ENCODE data around the gene GARRE1. TPM values are rescaled to one million over a fixed set of nuclear protein-coding genes. Genes with fewer than 3 reads are reported as not detected.
A peak's percentile ranks its signal among the peaks of the same experiment; 100 is the strongest.

GARRE1 gene
- total and polyA plus RNA-seq, 2 of the 13 experiments (the other 11 are each of a cell fraction or from before 2014, with no cell fraction given): 8.0 to 11.7 TPM

DNA sequence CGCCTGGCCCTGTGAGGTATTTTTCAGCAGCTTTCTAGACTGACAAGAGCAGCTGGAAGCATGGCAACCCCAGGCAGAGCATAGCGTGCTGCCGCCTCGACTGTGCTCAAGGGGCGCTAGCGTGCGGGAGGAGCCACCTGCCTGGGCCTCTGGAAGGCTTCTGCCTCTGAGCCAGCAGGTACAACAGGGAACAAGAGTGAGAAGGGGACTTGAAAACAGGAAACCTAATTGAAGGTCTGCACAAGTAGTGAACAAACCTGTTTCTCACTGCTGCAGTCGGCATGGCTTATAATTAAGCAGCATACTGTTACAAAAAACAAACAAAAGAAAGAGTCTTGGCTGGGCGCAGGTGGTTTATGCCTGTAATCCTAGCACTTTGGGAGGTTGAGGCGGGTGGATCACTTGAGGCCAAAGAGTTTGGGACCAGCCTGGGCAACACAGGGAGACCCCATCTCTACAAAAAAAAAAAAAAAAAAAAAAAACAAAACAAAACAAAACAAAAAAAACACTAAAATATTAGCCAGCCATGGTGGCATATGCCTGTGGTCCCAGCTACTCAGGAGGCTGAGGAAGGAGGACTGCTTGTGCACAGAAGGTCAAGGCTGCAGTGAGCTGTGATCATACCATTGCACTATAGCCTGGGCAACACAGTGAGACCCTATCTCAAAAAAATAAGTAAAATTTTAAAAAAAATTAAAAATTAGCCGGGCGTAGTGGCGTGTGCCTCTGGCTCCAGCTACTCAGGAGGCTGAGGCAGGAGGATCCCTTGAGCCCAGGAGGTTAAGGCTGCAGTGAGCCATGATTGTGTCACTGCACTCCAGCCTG is 12.6 kb upstream of the GARRE1 start:
- Histone ChIP-seq H3K36me3 (replicated peaks in 1 of 2; ENCODE audit: control insufficient read depth in 1 of 2, insufficient read depth in 2 of 2, low read length in 2 of 2) (no peaks in the 10 kb centered on the region), H3K4me2 (ENCODE audit: low read depth, low read length) (no peak overlapping the region), H3K9me3 (ENCODE audit: low read length) (no peaks in the 10 kb centered on the region), H3K4me1 (ENCODE audit: insufficient read depth, low read length) (peaks cover 13% of the 10 kb centered on the region), H3K27me3 (ENCODE audit: control insufficient read depth in 1 of 2, insufficient read depth in 2 of 2, low read length in 2 of 2) (no peaks in the 10 kb centered on the region), H3K79me2 (ENCODE audit: insufficient read depth, low read length) (no peaks in the 10 kb centered on the region), H3K9ac (ENCODE audit: insufficient read depth, low read depth, low read length) (no peak overlapping the region), H2AFZ (ENCODE audit: low read length) (no peak overlapping the region), H4K20me1 (ENCODE audit: insufficient read depth, low read length) (no peaks in the 10 kb centered on the region), H3K4me3 (replicated peaks in 1 of 3; ENCODE audit: insufficient read depth in 1 of 3, low read depth in 2 of 3, low read length in 3 of 3) (no peak overlapping the region), H3K27ac (ENCODE audit: extremely low read length, insufficient read depth, low read length) (no peak overlapping the region)
- peak; percentile 71 for FAIRE-seq
- CTCF ChIA-PET (ENCODE audit: low intra/inter-chr PET ratio, low total read pairs): interaction anchor here (2.1 kb wide), 1 partner anchor 95 kb away, joined by 15 read pairs; no protein-coding TSS in a partner anchor
- WGBS (ENCODE audit: low lambda C conversion rate): 47% methylated on average over 13 of the region's 13 CpGs
- POLR2A ChIA-PET: interaction anchor here (0.7 kb wide), 1 partner anchor 20 kb away, joined by 3 read pairs; no protein-coding TSS in a partner anchor
- in situ Hi-C loops (cut with HindIII; ENCODE audit: extremely low pct_ligation_motif_present, low pct_unique_long_range_greater_than_20kb) (loop anchor here (5.0 kb wide), 1 partner anchor 101 kb away; no protein-coding TSS in a partner anchor), intact Hi-C loops (cut with micrococcal nuclease; ENCODE audit: unreplicated experiment) (loop anchor here (1.0 kb wide), 1 partner anchor 95 kb away; no protein-coding TSS in a partner anchor)
- no TSS peak for BruUV-seq (replicated peaks)
- peak; percentile 53 for DNase-seq (ENCODE audit: low spot score)
- ATAC-seq: peak; percentile 97
- TF ChIP-seq SALL1 (CRISPR knock-in tag; IDR thresholded peaks at IDR 0.05) (peak; percentile 10; the same call in 1 of the 2 replicates), MYC (CRISPR knock-in tag; IDR thresholded peaks at IDR 0.05; ENCODE audit: borderline replicate concordance) (peak; percentile 60; the same call in 1 of the 2 replicates), ZNF414 (CRISPR knock-in tag; IDR thresholded peaks at IDR 0.05) (0 out of 2 replicates have a peak, but pooled peaks have one; percentile 19), SMAD3 (CRISPR knock-in tag; IDR thresholded peaks at IDR 0.05) (no peak), ZKSCAN5 (CRISPR knock-in tag; IDR thresholded peaks at IDR 0.05) (no peak), ZFYVE20 (CRISPR knock-in tag; IDR thresholded peaks at IDR 0.05; ENCODE audit: borderline replicate concordance, low read depth) (no peak), ZBTB38 (CRISPR knock-in tag; IDR thresholded peaks at IDR 0.05) (0 out of 2 replicates have a peak, but pooled peaks have one; percentile 31), RFXANK (CRISPR knock-in tag; IDR thresholded peaks at IDR 0.05) (no peak), NFKBIZ (CRISPR knock-in tag; IDR thresholded peaks at IDR 0.05) (no peak), ZNF768 (CRISPR knock-in tag; IDR thresholded peaks at IDR 0.05) (peak; percentile 36; the same call in 1 of the 2 replicates), KDM2A (CRISPR knock-in tag; IDR thresholded peaks at IDR 0.05; ENCODE audit: borderline replicate concordance, low read depth) (peak; percentile 53; the same call in 1 of the 2 replicates), ZC3H4 (CRISPR knock-in tag; IDR thresholded peaks at IDR 0.05; ENCODE audit: borderline replicate concordance) (no peak)
- TF ChIP-seq, protein P1, sequence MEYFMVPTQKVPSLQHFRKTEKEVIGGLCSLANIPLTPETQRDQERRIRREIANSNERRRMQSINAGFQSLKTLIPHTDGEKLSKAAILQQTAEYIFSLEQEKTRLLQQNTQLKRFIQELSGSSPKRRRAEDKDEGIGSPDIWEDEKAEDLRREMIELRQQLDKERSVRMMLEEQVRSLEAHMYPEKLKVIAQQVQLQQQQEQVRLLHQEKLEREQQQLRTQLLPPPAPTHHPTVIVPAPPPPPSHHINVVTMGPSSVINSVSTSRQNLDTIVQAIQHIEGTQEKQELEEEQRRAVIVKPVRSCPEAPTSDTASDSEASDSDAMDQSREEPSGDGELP (IDR thresholded peaks at IDR 0.05; ENCODE audit: borderline replicate concordance, low read depth): peak; percentile 40; the same call in 1 of the 2 replicates
- TF ChIP-seq, protein P2, sequence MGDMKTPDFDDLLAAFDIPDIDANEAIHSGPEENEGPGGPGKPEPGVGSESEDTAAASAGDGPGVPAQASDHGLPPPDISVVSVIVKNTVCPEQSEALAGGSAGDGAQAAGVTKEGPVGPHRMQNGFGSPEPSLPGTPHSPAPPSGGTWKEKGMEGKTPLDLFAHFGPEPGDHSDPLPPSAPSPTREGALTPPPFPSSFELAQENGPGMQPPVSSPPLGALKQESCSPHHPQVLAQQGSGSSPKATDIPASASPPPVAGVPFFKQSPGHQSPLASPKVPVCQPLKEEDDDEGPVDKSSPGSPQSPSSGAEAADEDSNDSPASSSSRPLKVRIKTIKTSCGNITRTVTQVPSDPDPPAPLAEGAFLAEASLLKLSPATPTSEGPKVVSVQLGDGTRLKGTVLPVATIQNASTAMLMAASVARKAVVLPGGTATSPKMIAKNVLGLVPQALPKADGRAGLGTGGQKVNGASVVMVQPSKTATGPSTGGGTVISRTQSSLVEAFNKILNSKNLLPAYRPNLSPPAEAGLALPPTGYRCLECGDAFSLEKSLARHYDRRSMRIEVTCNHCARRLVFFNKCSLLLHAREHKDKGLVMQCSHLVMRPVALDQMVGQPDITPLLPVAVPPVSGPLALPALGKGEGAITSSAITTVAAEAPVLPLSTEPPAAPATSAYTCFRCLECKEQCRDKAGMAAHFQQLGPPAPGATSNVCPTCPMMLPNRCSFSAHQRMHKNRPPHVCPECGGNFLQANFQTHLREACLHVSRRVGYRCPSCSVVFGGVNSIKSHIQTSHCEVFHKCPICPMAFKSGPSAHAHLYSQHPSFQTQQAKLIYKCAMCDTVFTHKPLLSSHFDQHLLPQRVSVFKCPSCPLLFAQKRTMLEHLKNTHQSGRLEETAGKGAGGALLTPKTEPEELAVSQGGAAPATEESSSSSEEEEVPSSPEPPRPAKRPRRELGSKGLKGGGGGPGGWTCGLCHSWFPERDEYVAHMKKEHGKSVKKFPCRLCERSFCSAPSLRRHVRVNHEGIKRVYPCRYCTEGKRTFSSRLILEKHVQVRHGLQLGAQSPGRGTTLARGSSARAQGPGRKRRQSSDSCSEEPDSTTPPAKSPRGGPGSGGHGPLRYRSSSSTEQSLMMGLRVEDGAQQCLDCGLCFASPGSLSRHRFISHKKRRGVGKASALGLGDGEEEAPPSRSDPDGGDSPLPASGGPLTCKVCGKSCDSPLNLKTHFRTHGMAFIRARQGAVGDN (CRISPR knock-in tag; IDR thresholded peaks at IDR 0.05): peak; percentile 74
